ENCODE data around the gene TMEM18.

DNA sequence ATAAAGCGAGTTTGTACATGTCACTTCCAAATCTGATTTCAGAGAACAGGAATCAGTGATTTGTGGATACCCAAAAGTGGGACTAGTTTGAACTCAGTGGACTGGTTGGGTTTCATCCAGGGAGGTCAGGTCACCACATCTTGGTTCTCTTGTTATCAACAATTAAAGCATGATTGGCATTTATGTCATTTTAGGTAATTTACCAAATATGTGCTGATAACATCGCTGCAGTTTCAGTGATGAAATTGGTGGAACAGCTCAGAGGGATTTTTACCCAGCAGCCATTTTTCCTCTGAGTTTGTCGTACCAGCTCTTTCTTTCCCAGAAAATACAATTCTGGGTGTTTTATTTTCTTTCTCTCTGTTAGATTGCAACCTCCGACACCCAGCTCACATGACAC, 33.4 kb downstream of the TMEM18 start:
- TF ChIP-seq POLR2A (IDR thresholded peaks at IDR 0.05; ENCODE audit: low read depth, low read length) (no peak), FOS (IDR thresholded peaks at IDR 0.05; ENCODE audit: low read depth, low read length) (no peak), CEBPB (IDR thresholded peaks at IDR 0.05; ENCODE audit: low read depth, low read length) (no peak), MXI1 (IDR thresholded peaks at IDR 0.05; ENCODE audit: borderline replicate concordance, low read depth, low read length) (no peak), MAFK (IDR thresholded peaks at IDR 0.05; ENCODE audit: low read depth, low read length) (no peak), CHD1 (IDR thresholded peaks at IDR 0.05; ENCODE audit: low read depth, low read length) (no peak), BHLHE40 (IDR thresholded peaks at IDR 0.05; ENCODE audit: low read depth, low read length) (no peak)
- TF ChIP-seq, protein P1, sequence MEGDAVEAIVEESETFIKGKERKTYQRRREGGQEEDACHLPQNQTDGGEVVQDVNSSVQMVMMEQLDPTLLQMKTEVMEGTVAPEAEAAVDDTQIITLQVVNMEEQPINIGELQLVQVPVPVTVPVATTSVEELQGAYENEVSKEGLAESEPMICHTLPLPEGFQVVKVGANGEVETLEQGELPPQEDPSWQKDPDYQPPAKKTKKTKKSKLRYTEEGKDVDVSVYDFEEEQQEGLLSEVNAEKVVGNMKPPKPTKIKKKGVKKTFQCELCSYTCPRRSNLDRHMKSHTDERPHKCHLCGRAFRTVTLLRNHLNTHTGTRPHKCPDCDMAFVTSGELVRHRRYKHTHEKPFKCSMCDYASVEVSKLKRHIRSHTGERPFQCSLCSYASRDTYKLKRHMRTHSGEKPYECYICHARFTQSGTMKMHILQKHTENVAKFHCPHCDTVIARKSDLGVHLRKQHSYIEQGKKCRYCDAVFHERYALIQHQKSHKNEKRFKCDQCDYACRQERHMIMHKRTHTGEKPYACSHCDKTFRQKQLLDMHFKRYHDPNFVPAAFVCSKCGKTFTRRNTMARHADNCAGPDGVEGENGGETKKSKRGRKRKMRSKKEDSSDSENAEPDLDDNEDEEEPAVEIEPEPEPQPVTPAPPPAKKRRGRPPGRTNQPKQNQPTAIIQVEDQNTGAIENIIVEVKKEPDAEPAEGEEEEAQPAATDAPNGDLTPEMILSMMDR (conservative IDR thresholded peaks at IDR 0.05; ENCODE audit: low read depth, low read length): no peak

All from IMR-90 (cell line).